GM19238 (cell line): ENCODE data around the gene TWNK.

ENCODE experiments used
- DNase-seq: peaks from one replicate; pipeline ENCODE4 v3.0.0; 2011; ENCODE audit warnings: low spot score; ENCODE audit not compliant: insufficient read length

The TWNK gene

DNA sequence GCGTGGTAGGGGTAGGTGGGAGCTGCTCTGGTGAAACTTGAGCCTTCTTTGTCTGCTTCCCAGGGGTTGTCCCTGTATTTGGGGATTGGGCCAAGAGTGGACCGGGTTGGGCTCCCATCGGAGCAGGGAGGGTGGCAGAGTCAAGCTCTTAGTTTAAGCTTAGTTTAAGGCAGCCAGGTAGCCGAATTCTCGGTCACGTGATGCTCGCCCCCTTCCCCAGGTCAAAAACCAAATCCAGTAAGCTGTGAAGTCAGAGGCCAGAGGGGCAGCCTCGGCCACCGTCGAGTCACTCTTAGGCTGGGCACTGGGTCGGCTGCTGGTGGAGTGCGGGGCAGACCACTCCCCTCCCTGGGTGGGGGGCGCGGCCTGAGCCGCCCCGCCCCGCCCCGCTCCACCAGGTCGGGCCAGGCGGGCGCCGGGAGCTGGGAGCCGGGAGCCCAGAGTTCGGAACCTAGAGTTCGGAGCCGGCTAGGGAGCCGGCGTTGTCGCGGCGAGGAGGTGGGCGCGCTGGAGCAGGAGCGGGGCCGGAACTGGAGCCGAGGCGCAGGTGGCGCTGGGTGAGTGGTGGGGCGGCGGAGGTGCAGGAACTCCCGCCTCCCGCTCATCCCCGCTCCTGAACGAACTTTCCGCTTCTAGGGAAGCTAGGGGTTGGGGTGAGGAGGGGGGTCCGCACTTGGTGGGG is 9.5 kb downstream of the TWNK start:
- peak; percentile 63 for DNase-seq

DNA sequence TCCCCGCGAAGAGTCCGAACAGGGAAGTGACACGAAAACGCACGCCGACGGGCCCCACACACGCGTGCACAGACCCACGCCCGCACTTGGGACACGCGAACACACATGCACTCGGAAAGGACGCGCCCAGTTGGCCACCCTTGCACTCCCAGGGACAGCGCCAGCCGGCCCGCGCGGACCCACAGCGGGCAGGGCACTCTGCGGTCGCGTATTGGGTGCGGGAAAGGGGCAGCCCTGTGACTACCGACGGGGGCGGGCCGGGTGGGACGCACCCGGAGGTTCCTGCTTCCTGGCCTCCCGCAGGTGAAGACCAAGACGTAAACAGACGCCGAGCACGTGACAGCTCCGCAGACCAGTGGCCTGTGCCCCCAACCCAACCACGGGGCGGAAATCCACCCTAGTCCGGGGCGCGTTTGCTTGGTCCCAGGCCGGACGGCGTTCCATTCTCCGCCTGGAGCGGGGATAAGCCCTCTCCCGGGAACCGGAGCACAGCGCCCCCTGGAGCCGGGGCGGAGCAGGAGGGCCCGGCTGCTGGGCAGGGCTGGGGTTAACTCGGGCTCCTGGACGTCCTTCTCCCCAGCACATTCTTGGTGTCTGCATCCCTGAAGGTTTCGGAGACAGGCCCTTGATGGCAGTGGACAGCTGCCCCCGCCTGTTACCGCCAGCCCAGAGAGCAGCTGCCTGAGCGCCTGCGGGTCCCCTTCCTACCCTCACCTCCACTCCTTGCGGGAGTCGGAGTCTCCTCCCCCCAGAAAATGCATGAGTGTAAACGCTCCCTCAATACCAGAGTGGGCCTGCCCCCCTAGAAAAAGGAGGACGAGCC is 10.2 kb downstream of the TWNK start:
- DNase-seq, result peak; percentile 80

DNA sequence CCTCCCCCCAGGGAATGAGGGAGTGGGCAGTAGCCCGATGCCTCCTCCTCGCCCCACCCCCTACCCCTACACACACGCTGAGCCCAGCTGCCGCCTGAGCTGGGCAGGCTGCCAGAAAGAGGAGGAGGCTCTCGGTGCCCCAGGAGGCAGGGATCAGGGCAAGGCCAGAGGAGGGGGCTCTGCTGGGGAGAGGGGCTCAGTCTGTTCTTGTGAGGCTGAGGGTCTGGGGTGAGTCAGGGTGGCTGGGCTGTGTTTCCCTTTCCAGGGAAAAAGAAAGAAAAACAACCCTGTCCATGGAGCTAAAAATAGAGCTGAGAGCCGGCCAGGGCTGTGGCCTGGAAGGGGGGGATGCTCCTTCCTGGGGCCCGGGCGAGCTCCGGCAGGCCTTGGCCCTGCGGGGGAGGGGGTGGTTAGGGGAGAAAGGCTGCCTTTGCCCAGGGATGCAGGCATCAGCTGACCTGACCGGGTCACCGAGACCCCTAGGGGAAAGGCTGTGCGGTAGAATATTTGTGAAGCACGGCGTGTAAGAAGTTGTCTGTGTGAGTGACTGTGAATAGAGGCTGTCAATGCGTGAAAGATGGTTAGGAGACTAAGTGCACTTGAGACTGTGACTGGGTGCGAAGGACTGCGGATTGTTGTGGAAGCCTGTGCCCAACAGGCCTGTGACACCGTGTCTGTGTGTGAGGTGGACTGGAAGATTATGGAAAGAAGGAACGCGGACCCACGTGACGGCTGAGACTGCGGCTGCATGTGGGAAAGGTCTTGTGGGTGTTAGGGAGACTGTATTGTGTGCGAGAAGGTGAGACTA is 11.0 kb downstream of the TWNK start:
- DNase-seq, result peak; percentile 83

DNA sequence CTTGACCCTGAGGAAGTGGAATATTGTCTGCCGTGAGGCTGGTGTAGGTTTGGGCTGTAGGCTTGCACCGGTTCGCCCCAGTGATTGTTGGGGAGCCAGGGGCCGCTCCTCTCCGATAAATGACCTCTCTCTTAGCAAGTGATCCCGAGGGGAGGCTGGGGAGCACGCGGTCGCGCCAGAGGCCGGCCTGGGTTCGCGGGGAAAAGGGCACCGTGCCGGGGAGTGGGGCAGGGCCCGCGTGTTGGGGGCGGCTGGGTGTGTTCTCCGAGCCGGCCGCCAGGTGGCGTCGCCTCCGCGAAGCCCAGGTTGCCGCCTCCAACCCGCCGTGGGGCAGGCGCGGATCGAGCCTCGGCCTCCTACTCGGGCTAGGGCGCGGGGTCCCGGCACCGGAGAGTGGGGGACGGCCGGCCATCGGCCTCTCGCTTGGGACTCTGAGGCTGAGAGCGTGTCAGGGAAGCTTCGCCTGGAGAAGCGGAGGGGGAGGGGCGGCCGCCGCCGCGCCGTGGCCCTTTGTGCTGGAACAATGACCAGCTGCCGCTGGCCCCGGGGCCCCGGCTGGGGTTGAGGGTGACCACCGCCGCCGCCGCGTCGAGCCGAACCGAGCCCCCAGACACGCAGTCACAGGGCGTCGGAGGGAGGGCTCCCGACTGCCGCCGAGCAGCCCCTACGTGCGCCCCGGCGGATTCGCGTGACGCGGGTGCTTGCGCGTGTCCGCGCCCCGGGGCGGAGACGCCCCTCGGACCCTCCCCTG is 11.8 kb downstream of the TWNK start:
- DNase-seq, result peak; percentile 94

DNA sequence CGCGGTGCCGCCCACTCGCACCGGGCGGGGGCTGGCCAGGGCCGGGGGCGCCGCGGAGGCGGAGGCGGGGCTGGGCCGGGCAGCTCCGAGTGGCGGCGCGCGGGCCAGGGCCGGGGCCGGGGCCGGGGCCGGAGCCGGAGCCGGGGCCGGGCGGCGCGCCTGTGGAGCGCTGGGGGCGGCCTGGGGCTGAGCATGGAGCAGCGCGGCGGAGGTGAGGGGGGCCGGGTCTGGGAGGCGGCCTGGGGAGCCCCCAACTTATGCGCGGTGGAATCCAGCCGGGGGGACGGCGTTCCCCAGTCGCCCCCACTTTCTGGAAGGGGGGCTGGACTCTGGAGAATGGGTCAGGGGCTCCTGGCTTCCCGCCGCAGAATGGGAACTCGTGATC is 12.4 kb downstream of the TWNK start, which contains the start of gene LZTS2:
Gene LZTS2, plus strand, starts transcription at position 67 of the 385 bp plus-strand sequence. CDS start 2,731 bp downstream, outside the sequence.
- peak; percentile 46 for DNase-seq

DNA sequence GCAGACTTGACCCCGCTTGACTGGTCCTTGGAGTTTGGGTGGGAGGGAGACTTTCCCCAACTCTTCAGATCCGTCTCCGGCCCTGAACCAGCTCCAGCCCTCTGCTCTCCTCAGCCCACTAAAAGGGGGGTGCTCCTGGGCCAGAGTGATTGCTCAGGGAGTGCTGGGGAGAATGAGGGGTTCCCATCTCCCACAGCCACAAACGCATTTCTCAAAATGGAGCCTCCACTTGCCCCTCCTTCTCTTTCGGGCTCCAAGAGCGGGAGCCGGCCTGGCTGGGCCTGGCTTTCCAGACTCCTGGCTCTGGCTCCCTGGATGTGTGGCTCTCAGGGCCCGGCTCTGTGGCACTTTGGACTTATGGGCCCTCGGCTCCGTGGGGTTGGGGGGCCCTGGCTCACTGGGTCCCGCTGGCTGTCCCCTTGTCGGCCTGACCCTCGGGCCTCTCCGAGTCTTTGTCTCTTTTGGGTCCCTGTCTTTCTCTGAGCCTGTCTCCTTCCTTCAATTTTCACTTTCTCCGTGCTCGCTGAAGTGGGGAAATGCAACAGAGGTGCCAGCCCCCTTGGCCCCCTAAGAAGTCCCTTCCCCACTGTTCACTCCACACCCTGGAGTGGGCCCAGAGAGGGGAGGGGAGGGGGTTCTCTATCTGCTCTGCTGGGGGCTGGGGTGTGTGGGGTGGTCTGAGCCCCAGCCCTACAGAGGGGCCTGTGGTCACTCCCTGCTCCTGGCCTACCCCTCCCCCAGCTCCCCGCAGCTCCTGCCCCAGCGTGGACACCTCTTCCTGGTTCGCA is 13.0 kb downstream of the TWNK start:
- no peak for DNase-seq

DNA sequence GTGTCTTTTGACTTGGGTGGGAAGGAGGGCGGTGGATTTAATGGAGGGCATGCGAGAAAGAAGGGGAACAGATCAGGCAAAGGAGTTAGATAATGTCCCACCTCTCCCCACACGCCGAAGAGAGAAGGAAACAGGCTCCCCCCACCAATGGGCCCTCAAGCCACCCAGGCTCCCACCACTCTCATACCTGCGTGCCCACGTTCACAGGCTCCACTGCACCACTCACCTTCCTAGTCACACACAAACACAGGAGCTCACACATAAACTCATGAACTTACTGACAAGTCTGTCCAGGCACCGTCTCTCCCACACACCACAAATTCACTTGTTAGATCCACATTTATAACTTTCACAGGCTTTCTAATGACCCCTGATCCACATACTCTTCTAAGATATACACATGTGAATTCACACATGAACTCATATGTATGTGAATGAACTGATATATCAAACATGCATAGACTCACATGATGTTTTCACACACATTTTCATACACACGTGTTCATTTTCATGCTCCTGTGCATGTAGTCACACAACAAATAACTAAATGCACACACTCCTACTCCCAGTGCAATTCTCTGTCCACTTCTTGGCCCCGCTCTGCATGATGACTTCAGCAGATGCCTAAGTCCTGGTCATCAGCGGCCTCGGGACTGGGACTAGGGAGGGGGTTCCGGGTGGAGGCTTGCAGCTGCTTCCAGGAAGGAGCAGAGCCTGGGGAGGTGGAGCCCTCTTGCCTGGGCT is 13.7 kb downstream of the TWNK start:
- no peak for DNase-seq

DNA sequence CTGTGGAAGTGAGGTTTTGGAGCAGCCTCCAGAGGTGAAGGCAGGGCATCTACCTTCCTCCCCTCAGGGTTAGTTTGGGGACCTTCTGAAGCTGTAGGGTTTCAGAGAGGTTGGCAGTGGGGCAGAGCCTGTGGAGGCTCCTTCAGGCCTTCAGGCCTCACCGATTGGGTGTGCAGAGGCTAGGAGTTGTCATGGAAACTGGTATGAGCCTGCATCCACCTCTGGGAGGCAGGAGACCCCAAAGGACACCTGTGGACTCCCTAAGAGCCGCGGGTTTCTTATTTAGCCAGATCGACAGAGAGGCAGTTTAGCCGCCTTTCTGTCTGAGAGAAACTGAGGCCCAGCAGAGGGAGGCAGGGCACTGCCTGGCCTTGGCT is 14.3 kb downstream of the TWNK start:
- DNase-seq, result no peak

DNA sequence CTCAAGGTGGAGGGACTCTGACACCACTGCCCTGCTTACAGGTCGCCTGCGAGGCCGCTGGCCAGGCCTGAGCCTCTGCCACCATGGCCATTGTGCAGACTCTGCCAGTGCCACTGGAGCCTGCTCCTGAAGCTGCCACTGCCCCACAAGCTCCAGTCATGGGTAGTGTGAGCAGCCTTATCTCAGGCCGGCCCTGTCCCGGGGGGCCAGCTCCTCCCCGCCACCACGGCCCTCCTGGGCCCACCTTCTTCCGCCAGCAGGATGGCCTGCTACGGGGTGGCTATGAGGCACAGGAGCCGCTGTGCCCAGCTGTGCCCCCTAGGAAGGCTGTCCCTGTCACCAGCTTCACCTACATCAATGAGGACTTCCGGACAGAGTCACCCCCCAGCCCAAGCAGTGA is 15.1 kb downstream of the TWNK start:
- DNase-seq, result no peak

DNA sequence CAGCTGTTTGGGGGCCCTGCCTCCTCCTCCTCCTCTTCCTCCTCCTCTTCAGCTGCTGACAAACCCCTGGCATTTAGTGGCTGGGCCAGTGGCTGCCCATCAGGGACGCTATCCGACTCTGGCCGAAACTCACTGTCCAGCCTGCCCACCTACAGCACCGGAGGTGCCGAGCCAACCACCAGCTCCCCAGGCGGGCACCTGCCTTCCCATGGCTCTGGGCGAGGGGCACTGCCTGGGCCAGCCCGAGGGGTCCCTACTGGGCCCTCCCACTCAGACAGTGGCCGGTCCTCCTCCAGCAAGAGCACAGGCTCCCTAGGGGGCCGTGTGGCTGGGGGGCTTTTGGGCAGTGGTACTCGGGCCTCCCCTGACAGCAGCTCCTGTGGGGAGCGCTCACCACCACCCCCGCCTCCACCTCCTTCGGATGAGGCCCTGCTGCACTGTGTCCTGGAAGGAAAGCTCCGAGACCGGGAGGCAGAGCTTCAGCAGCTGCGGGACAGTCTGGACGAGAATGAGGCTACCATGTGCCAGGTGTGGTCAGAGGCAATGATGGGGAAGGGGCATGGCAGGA is 16.4 kb downstream of the TWNK start:
- no peak for DNase-seq

DNA sequence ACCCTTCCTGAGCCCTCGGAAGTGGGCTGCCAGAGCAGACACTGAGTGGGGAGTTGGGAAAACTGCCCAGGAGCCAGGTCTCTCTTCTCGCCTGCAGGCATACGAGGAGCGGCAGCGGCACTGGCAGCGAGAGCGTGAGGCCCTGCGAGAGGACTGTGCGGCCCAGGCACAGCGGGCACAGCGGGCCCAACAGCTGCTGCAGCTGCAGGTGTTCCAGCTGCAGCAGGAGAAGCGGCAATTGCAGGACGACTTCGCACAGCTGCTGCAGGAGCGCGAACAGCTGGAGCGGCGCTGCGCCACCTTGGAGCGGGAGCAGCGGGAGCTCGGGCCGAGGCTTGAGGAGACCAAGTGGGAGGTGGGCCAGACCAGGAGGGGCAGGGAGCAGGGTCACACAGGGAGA is 18.0 kb downstream of the TWNK start:
- no peak for DNase-seq

DNA sequence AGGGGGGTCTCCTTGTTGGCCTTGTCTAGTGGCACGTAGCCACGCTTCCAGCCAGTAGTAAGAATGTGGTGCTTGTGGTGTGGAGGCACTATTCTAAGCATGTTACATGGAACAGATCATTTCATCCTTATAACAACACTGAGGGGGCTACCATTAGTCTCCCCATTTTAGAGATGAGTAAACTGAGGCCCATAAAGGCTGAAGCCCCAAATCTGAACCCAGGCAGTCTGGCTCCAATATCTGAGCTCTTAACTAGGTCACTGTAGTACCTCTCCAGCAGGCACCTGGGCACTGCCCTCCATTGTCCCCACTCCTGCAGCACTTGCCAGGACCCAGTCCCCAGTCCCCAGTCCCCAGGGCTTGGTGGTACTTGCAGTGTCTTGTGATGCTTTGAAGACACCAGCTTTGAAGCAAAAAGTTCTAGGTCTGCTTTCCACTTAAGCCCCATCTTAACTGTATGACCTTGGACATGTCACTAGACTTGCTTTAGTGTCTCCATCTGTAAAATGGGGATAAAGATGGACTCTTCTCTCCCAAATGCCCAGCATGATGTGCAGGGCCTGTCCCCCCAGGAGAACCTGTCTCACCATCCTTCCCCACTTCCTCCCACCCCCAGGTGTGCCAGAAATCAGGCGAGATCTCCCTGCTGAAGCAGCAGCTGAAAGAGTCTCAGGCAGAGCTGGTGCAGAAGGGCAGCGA is 18.7 kb downstream of the TWNK start:
- no peak for DNase-seq

DNA sequence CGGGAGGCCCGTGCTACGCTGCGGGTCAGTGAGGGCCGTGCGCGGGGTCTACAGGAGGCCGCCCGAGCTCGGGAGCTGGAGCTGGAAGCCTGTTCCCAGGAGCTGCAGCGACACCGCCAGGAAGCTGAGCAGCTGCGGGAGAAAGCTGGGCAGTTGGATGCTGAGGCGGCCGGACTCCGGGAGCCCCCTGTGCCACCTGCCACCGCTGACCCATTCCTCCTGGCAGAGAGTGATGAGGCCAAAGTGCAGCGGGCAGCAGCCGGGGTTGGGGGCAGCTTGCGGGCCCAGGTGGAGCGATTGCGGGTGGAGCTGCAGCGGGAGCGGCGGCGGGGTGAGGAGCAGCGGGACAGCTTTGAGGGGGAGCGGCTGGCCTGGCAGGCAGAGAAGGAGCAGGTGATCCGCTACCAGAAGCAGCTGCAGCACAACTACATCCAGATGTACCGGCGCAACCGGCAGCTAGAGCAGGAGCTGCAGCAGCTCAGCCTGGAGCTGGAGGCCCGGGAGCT is 19.3 kb downstream of the TWNK start:
- no peak for DNase-seq

DNA sequence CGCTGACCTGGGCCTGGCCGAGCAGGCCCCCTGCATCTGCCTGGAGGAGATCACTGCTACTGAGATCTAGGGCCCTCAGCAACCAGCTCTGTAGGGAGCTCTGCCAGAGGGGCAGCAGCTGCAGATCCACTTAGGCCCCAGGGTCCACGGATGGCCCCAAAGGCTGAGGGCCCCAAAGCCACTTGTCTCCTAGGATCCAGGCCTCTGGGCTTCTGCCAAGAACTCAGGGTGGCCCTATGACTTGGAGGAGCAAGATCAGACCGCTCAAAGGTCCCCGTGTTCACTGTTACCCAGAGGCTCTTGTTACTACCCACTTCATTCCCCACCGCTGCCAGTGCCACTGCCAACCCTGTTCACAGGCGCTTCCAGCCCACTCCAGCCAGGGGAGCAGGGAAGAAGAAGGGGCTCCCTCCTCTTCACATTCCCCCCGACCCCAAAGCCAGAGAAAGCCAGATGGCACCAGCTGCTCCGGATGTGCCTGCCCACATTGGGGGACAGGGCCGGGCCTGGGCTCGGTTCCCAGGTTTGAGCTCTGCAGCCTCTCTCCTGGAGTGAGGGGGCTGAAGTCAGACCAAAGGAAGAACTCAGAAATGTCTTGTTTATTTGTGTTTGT is 19.9 kb downstream of the TWNK start:
- DNase-seq, result no peak

DNA sequence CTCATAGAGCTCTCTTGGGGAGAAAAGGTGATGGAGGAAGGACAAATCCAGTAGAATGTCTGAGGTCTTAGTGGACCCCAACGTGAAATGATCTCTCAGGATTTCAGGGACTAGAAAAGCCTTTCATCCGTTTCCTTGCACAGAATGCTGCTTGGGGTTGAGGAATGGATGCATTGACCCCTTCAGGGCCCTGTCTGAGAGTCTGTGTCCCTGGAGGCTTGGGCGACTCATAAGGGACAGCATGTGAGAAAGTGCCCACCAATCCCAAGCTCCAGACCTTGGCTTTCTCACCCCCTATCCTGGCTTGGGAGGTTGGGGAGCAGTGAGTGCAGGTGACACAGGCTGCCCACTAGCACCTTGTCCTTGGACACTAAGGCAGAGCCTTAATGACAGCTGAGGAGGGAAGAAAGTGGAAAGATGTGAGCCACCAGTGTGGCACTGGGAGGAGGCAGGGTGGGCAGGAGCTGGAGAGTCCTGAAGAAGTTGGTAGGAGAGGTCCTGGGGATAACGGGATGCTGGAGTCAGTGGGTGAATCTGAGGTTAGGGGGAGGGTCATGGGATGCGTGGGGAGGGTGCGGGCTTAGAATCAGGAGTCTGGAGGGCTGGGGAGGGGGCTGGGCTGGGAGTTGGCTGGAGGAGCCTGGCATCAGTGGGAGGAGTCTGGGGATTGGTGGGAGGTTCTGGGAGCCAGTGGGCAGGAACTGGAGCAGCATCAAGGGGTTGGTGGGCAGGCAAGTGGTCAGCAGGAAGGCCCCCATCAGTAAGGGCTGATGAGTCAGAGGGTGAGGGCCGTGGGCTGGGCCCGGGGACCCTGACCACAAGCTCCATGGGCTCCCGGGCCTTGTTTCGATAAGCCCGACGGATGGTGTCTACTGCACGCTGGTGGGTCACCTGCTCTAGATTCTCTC is 20.8 kb downstream of the TWNK start:
- DNase-seq, result no peak

DNA sequence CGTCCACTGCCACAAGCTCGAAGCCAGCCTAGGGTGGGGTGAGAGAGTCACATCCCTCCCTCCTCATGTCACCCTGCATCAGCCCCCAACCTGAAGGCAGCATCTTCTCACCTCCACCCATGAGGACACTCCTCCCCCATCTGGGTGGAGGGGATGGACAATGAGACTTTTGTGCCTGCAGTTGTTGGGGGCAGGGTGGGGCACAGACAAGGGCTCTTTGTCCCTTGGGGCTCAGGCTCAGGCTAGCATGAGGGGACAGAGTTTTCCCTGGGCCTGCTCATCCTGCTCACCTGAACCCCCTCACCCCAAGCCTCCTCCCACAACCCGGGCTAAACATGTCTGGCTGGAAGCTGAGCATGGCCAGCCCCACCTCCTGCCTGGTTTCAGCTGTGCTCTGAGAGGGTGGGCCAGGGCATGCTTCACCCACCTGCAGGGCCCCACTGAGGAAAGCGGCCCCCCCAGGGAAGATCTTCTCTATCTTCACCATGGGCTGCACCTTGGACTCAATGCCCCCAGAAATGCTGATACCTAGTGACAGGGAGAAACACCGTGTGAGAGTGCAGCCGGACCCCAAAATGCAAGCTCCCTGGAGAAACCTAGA is 21.6 kb downstream of the TWNK start:
- no peak for DNase-seq

DNA sequence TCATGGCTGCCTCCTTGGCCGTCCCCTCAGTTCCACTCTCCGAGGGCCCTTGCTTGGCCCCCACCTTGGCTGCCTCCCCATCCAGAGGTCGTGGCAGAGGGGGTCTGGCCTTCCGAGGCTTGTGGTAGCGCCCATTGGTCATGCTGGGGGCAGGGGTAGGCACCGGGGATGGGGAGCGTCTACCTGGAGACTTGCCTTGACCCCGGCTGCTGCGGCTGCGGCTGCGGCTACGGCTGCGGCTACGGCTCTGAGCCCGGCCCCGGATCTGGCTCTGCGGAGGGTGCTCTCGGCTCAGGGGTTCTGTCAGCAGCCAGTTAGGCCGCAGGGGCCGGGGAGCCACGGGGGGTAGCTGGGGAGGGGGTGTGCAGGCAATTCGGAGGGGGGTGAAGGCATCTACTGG is 23.0 kb downstream of the TWNK start:
- DNase-seq, result no peak
